Stimulated activated CD4-positive, alpha-beta T cell treated with anti-CD3 and anti-CD28 coated beads, Interleukin-2, amount 100 ng/mL, for 4 hours (primary cell): ENCODE data around the gene NAIF1.
A peak's percentile ranks its signal among the peaks of the same experiment; 100 is the strongest.
"Not testable (repeated sequence)": the region's sequence is repeated elsewhere in the genome, so short reads cannot be mapped to it uniquely, and the experiment has no call there.

Source experiments
- DNase-seq: peaks from one replicate; pipeline ENCODE4 v3.0.0-alpha.2; 2020; ENCODE audit warnings: low read depth

NAIF1 gene

DNA sequence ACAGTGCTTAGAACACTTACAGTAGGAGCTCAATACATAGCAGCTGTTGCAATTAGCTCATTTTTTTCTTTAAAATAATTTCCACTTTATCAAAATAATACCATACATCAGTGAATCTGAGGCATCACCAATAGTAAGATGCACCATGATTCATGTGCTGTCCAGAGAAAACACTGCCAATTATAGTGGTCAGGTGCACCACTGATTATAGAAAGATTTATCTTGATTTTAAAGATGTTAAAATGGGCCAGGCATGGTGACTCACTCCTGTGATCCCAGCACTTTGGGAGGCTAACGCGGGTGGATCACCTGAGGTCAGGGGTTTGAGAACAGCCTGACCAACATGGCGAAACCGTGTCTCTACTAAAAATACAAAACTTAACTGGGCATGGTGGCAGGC, 39.4 kb downstream of the NAIF1 start:
- no peak for DNase-seq

DNA sequence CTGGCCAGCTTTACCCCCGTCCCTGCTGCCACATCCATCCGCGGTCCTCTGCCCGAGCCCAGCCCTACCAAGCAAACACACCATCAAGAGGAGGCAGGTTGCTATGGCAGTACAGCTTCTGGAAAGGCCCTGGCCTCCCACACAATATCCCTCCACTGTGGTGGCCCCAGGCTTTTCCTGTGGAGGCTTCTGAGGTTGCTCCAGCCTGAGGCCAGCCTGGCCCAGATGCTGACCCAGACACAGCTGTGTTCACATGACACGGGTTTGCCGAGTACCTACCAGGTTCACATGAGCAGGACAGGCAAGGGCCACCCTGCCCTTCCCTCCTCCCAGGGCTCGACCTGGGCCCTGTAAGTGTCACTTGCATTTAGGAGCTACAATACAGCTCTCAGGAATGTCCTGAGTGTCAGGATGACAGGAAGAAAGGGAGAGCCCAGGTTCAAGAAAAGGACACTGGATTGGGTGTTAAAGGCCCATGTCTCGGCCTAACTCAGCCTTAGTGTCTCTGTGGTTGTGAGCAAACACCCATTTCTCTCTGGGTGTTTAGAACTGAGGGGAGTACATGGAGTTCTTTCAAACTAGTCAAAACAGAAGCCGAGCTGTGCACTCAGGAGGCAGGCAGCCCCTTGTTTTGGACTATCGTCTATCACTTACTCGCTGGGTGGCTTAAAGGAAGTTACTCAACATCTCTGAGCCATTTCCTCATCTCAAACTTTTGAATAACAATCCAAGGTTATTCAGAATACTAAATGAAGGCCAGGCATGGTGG, 40.2 kb downstream of the NAIF1 start:
- DNase-seq = no peak

GRCh38 chr9:128026255-128026772, 40.8 kb downstream of the NAIF1 start:
- peak; percentile 69 for DNase-seq

DNA sequence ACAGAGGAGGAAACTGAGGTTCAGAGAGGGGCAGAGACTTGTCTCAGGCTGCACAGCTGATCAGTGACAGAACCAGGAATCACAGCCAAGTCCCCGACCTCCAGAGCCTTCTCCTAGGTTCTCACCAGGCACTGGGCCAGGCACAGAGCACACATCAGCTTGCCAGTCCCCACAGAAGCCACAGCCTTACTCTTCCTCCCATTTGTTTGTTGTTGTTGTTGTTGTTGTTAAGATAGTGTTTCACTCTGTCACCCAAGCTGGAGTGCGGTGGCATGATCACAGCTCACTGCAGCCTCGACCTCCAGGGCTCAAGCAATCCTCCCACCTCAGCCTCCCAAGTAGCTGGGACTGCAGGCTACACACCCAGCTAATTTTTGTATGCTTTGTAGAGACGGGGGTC, 41.4 kb downstream of the NAIF1 start:
- no peak for DNase-seq

DNA sequence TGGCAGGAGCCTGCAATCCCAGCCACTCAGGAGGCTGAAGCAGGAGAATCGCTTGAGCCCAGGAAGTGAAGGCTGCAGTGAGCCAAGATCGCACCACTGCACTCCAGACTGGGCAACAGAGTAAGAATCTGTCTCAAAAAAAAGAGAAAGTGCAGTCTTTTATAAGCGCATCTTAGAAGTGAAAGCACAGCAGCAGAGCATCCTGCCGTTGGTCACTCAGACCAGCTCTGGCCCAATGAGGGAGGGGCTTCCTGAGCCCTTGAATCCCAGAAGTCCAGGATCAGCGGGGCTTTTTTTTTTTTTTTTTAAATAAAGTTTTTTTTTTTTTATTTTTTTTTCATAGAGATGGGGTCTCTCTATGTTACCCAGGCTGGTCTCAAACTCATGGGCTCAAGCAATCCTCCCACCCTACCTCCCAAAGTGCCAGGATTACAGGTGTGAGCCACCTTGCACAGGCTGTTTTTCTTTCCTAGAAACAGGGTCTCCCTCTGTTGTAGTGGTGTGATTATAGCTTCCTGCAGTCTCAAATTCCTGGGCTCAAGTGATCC, 42.3 kb downstream of the NAIF1 start:
- DNase-seq = no peak

DNA sequence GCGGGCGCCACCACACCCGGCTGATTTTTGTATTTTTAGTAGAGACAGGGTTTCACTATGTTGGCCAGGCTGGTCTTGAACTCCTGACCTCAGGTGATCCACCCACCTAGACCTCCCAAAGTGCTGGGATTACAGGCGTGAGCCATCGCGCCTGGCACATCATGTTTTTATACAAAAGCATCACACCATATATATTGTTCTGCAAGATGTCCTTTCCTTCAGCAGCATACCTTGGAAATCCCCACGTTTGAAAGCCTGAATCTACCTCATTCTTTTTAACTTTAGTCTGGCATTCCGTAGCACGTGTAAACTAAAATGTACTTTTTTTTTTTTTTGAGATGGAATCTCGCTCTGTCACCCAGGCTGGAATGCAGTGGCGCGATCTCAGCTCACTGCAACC, 43.4 kb downstream of the NAIF1 start:
- DNase-seq = not testable (repeated sequence)

GRCh38 chr9:128022886-128023285, 44.2 kb downstream of the NAIF1 start:
- no peak for DNase-seq

GRCh38 chr9:128021098-128021497, 46.0 kb downstream of the NAIF1 start:
- DNase-seq = no peak

DNA sequence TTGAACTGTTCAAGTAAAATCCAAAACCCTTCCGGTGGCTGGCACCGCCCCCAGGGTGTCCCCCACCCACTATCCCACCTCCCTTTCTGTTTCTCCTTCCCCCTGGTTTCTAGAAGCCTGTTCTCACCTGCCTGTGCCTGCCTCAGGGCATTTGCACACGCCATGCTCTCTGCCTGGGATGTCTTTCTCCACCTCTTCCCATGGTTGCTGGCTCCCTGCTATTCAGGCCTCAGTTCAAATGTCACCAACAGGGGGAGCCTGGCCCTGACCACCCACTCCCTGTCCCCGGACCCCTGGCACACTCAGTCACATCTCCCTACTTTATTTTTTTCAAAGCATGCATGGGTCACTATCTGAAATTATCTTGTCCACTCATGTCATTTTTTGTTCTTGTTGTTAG, 46.4 kb downstream of the NAIF1 start:
- DNase-seq = no peak

GRCh38 chr9:128015696-128016095, 51.4 kb downstream of the NAIF1 start:
- no peak for DNase-seq
